CMK (cell line): ENCODE measurements around the gene OR4M1.
"Not testable (repeated sequence)": the region's sequence is repeated elsewhere in the genome, so short reads cannot be mapped to it uniquely, and the experiment has no call there.

Source experiments
- DNase-seq: peaks from one replicate; pipeline ENCODE4 v3.0.0-alpha.2; 2010; ENCODE audit warnings: low read depth

OR4M1 gene

GRCh38 chr14:19823178-19823577 is 49.9 kb downstream of the OR4M1 start:
- no peak for DNase-seq

GRCh38 chr14:19823765-19824164 is 50.5 kb downstream of the OR4M1 start:
- no peak for DNase-seq

GRCh38 chr14:19827626-19828244 is 54.4 kb downstream of the OR4M1 start:
- DNase-seq, result not testable (repeated sequence)

GRCh38 chr14:19828314-19828713 is 55.0 kb downstream of the OR4M1 start:
- DNase-seq, result no peak
